AG09309 (cell line): Measurements from ENCODE around the gene MAN2A1.
"Not testable (repeated sequence)": the region's sequence is repeated elsewhere in the genome, so short reads cannot be mapped to it uniquely, and the experiment has no call there.

Source experiments
- DNase-seq: peaks from one replicate; pipeline ENCODE4 v3.0.0-alpha.2; 2010; ENCODE audit warnings: low read depth
- H3K4me3 ChIP-seq: 2 replicates; pipeline ENCODE4 v1.5.1; 2011; ENCODE audit warnings: mild to moderate bottlenecking, low read depth, low read length, moderate library complexity; ENCODE audit not compliant: control insufficient read depth
- TF ChIP-seq, protein P1 (sequence below): IDR thresholded peaks from 2 replicates; pipeline ENCODE4 v1.5.1; 2011; ENCODE audit warnings: mild to moderate bottlenecking, low read depth, low read length, inconsistent platforms; ENCODE audit not compliant: insufficient read depth, control insufficient read depth; ENCODE audit errors: missing control alignments

MAN2A1 gene

DNA sequence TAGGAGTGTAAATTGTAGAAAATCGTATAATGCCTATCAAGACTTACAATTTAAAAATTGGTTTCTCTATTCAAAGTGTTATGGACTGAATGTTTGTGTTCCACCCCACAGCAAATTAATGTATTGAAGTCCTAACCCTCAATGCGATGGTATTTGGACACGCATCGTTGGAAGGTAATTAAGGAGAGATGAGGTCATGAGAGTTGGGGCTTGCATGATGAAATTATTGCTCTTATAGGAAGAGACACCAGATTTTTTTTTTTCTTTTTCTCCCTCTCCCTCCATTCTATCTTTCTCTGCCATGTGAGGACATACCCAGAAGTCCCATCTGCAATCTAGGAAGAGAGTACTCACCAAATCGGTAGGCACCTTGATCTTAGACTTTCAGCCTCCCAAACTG is 189.2 kb downstream of the MAN2A1 start:
- TF ChIP-seq, protein P1, sequence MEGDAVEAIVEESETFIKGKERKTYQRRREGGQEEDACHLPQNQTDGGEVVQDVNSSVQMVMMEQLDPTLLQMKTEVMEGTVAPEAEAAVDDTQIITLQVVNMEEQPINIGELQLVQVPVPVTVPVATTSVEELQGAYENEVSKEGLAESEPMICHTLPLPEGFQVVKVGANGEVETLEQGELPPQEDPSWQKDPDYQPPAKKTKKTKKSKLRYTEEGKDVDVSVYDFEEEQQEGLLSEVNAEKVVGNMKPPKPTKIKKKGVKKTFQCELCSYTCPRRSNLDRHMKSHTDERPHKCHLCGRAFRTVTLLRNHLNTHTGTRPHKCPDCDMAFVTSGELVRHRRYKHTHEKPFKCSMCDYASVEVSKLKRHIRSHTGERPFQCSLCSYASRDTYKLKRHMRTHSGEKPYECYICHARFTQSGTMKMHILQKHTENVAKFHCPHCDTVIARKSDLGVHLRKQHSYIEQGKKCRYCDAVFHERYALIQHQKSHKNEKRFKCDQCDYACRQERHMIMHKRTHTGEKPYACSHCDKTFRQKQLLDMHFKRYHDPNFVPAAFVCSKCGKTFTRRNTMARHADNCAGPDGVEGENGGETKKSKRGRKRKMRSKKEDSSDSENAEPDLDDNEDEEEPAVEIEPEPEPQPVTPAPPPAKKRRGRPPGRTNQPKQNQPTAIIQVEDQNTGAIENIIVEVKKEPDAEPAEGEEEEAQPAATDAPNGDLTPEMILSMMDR: no peak
- H3K4me3 ChIP-seq: no peak overlapping the region
- DNase-seq: no peak

DNA sequence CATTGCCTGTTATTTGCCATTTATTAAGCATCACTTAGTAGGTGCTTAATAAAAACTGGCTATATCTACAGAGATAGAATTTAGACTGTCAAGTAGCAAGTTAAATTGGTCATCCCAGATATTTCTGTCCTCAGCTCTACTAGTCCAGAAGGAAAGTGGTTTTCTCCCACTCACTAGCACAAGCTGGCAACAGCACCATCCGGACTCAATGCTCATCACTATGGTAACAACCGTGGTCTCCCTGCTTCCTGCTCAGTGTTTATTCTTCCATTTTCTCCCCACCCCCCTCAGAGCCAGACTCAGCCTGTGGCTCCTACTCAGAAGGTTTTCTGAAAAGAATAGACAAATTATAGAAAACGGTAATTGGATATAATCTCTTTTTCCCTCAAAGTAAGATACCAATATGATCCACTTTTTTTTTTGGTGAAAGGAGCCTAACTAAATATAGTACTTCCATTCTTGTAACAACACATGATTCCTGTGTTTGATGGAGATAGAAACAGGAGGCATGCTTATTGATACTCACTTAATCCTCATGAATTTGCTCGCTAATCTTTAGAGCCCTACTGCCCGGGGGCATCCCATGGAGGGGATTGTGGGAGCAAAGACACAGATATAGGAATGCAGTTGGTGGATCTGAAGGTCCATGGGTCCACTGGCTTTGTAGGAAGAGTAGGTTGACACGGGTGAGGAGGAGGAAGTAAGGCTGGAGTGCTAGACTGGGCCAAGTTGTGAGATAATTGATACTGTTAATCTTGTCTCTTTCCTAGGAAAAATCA is 191.4 kb downstream of the MAN2A1 start:
- TF ChIP-seq, protein P1: no peak
- no peak for DNase-seq

DNA sequence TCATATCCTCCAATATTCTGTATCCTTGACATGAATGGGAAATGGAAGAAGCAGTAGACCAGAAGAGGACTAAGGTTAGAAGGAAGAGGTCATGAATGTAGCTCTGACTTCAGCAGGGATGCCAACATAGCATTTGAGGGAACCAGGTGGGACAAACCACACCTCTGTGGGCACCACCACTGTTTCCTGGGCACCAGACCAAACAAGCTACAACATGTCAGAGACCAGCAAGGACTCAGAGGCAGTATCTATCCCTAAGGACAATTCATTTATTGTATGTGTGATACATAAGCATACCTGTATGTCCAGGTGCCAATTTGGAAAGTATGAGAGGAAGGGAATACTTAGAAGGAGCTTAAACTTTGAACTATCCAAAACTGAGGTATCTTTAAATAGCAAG is 192.8 kb downstream of the MAN2A1 start:
- DNase-seq: no peak
- TF ChIP-seq, protein P1: no peak
- H3K4me3 ChIP-seq: no peak overlapping the region

More for the DNA sequence above, 191.4 kb downstream of the MAN2A1 start:
- H3K4me3 ChIP-seq: no peak overlapping the region

DNA sequence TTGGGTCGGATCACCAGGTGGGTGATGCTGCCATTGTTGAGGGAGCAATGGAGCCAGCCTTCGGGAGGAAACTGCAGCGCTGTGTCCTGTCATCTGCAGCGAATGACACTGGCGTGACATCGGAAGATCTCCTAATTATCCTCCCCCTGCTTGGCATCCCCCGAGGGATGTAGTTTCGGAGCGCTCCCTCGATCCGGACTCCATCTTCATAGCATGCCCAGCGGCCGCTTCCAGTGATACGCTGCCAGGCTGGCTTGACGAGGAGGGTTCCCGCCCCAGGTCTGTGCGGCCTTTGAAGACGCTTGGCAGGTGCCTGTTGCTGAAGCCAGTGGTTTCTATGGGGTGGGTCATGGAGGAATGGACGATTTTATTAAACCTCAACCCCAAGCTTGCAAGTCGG is 194.9 kb downstream of the MAN2A1 start:
- TF ChIP-seq, protein P1: no peak
- DNase-seq: no peak
- H3K4me3 ChIP-seq: no peak overlapping the region

DNA sequence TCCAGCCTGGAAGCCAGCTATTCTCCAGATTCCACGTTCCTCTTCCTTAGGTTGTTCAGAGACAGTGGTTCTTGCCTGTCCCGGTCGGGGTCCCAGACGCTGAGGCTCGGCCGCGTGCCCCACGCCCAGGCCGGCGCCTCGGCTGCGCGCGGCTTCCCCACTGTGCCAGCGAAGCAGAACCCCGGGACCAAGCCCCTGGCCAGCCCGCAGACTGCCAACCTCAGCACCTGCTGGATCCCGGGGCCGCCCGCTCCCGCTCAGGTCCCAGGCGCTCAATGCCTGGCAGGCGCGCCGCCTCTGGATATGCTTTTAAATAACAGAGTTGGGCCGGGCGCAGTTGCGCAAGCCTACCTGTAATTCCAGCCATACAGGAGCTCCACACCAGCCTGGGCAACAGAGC is 195.5 kb downstream of the MAN2A1 start:
- no peak for DNase-seq

DNA sequence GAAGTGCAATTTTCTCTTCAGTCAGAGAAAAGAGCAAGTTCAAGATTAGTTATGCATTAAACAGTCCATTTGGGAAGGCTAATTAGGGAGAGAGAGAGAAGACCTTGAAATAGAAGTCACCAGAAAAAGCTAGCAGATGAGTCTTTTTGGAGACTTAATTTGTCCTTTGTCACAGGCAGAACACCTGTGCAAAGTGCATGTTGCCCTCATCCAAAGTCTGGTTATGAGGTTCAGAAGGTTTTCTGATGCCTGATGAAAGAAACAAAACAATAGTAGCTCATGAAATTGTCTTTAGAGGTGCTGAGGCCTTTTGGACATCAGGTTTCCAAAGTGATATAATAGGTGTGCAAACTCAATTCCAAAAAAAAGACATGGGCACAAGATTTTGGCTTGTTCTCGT is 199.3 kb downstream of the MAN2A1 start:
- TF ChIP-seq, protein P1: no peak
- no peak overlapping the region for H3K4me3 ChIP-seq
- no peak for DNase-seq

More for the DNA sequence above, 195.5 kb downstream of the MAN2A1 start:
- TF ChIP-seq, protein P1: no peak
- no peak overlapping the region for H3K4me3 ChIP-seq

DNA sequence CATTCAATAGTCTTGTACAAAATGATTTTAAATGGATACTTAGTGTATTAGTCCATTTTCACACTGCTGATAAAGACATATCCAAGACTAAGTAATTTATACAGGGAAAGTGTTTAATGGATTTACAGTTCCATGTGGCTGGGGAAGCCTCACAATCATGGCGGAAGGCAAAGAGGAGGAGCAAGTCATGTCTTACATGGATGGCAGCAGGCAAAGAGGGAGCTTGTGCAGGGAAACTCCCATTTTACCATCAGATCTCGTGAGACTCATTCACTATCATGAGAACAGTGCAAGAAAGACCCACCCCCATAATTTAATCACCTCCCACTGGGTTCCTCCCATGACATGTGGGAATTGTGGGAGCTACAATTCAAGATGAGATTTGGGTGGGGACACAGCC is 203.5 kb downstream of the MAN2A1 start:
- not testable (repeated sequence) for H3K4me3 ChIP-seq, DNase-seq
